22Rv1 (cell line): ENCODE results near the gene MBD3L3.
"Not testable (repeated sequence)": the region's sequence is repeated elsewhere in the genome, so short reads cannot be mapped to it uniquely, and the experiment has no call there.

ENCODE experiments used
- CTCF ChIP-seq: fragments of 450-650 bp; IDR thresholded peaks from 2 replicates; pipeline ENCODE4 v1.5.1; 2017; ENCODE audit warnings: mild to moderate bottlenecking
- ZFX ChIP-seq: fragments of 450-650 bp; IDR thresholded peaks from 2 replicates; pipeline ENCODE4 v1.6.1; 2017; ENCODE audit warnings: antibody characterized with exemption, borderline replicate concordance

DNA sequence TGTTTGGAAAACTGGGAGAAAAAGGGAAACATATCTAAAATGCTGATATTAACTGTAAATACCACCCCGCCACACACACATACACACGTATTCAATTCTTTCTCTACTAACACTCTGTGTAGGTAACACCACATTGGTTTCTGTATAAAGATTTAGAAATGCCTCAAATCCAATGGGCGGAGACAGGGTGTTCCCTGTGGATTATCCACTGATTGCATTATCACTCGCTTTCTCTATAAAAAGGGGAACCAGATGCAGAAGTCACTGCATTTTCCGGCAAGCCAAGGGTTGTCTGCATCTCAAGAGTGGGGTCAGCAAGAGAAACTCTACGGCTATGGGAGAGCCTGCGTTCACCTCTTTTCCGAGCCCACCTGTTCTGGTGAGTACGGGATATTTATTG lies 28.2 kb downstream of the MBD3L3 start, which contains the start of gene MBD3L5:
- not testable (repeated sequence) for TF ChIP-seq CTCF, ZFX
